ENCODE results near the gene PLK5.

The PLK5 gene

GRCh38 chr19:1491114-1491848 lies 32.6 kb upstream of the PLK5 start, which contains the start of gene REEP6:
Gene REEP6, plus strand, starts transcription at chr19:1491181. Its CDS starts 89 bp downstream, at chr19:1491270.
- DNase-seq (ENCODE audit: low read depth, low spot score), result no peak
- ChIA-PET POLR2A (interaction anchor here (0.5 to 0.8 kb wide), 4 partner anchors 19 to 249 kb away, joined by 3 to 5 read pairs (median 4); partner anchors contain the start of gene CIRBP), CTCF (interaction anchor here (1.9 to 2.6 kb wide), 2 partner anchors 12 to 13 kb away, joined by 4 to 9 read pairs; no protein-coding TSS in a partner anchor)
- H3K4me3 ChIP-seq (ENCODE audit: low read depth, low read length), result peak within 1 kb of the TSS; percentile 72
- TF ChIP-seq, protein P1, sequence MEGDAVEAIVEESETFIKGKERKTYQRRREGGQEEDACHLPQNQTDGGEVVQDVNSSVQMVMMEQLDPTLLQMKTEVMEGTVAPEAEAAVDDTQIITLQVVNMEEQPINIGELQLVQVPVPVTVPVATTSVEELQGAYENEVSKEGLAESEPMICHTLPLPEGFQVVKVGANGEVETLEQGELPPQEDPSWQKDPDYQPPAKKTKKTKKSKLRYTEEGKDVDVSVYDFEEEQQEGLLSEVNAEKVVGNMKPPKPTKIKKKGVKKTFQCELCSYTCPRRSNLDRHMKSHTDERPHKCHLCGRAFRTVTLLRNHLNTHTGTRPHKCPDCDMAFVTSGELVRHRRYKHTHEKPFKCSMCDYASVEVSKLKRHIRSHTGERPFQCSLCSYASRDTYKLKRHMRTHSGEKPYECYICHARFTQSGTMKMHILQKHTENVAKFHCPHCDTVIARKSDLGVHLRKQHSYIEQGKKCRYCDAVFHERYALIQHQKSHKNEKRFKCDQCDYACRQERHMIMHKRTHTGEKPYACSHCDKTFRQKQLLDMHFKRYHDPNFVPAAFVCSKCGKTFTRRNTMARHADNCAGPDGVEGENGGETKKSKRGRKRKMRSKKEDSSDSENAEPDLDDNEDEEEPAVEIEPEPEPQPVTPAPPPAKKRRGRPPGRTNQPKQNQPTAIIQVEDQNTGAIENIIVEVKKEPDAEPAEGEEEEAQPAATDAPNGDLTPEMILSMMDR (IDR thresholded peaks at IDR 0.05; ENCODE audit: insufficient read depth, low read length, missing control alignments), result no peak

GRCh38 chr19:1491849-1492170 lies 32.1 kb upstream of the PLK5 start:
- CTCF ChIA-PET, result interaction anchor here (1.9 to 2.6 kb wide), 2 partner anchors 11 to 12 kb away, joined by 4 to 9 read pairs; no protein-coding TSS in a partner anchor
- TF ChIP-seq, protein P1 (IDR thresholded peaks at IDR 0.05; ENCODE audit: insufficient read depth, low read length, missing control alignments), result no peak
- H3K4me3 ChIP-seq (ENCODE audit: low read depth, low read length), result no peak overlapping the region; the same call in 1 of the 2 replicates
- POLR2A ChIA-PET, result no interaction called here
- DNase-seq (ENCODE audit: low read depth, low spot score), result no peak

DNA sequence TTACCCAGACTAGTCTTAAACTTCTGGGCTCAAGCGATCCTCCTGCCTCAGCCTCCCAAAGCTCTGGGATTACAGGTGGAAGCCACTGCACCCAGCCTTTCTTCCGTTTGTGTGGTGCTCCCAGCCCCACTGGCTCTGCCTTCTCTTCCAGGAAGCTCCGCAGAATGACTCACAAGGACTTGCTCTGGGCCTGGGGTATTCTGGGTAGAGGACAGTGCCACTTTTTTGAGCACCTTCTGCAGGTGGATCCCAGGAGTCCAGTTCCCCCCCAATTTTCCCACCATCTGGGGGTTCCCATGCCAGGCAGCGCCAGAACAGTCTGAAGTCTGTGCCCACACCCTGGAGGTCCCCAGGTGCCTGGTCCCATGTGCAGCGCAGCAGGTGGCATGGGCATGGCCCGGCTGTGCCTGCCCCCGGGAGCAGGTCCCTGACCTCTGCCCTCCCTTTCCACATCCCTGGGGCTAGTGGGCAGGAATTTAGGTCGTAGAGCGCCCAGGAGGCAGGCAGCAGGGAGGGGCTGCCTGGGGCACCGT lies 31.3 kb upstream of the PLK5 start:
- H3K4me3 ChIP-seq (ENCODE audit: low read depth, low read length), result no peak overlapping the region
- TF ChIP-seq, protein P1 (IDR thresholded peaks at IDR 0.05; ENCODE audit: insufficient read depth, low read length, missing control alignments), result no peak
- DNase-seq (ENCODE audit: low read depth, low spot score), result no peak
- ChIA-PET POLR2A (no interaction called here), CTCF (no interaction called here)

DNA sequence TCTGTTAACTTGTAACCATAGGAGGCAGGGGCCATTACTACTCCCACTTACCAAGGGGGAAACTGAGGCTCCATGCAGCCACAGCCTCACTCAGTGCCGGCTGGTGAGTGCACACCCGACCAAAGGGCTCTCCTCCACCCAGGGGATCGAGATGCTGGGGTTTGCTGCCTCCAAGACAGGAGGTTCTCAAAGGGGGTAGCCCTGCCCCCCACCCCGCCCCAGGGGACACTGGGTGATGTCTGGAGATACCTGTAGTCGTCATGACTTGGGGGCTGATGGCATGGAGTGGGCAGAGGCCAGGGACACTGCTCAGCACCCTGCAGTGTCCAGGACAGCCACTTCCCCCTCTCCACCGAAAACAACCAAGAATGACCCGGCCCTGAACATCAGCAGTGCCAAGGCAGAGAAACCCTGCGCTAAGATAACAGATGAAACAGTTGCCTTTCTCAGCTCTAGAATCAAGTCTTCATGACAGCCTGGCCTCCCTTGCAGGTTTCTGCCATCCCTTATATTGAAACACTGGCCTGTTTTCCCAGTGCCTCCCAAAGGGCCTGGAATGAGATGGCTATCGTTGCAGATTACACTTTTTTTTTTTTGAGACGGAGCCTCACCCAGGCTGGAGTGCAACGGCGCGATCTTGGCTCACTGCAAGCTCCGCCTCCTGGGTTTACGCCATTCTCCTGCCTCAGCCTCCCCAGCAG lies 29.6 kb upstream of the PLK5 start:
- no peak for DNase-seq (ENCODE audit: low read depth, low spot score)
- TF ChIP-seq, protein P1 (IDR thresholded peaks at IDR 0.05; ENCODE audit: insufficient read depth, low read length, missing control alignments), result no peak
- ChIA-PET CTCF (interaction anchor here (0.5 to 1.1 kb wide), 3 partner anchors 8 to 298 kb away, joined by 3 to 7 read pairs (median 3); no protein-coding TSS in a partner anchor), POLR2A (interaction anchor here (0.7 kb wide), 1 partner anchor 380 kb away, joined by 8 read pairs; no protein-coding TSS in a partner anchor)
- H3K4me3 ChIP-seq (ENCODE audit: low read depth, low read length), result no peak overlapping the region

- ChIA-PET CTCF (no interaction called here), POLR2A (no interaction called here)
- DNase-seq (ENCODE audit: low read depth, low spot score), result no peak
- TF ChIP-seq, protein P1 (IDR thresholded peaks at IDR 0.05; ENCODE audit: insufficient read depth, low read length, missing control alignments), result no peak
- no peak overlapping the region for H3K4me3 ChIP-seq (ENCODE audit: low read depth, low read length)
Measured at GRCh38 chr19:1495051-1495798, 28.7 kb upstream of the PLK5 start.
